ENCODE measurements around the gene DGCR8. TPM values are rescaled to one million over a fixed set of nuclear protein-coding genes. Genes with fewer than 3 reads are reported as not detected.

DGCR8 gene
- total and polyA plus RNA-seq, 2 donors from 2014 or later, result 12.2 to 40.1 TPM

GRCh38 chr22:20036084-20036482, 44.0 kb upstream of the DGCR8 start:
- intact Hi-C loops (cut with DNase I), result no loop called here
- H3K27ac ChIP-seq (ENCODE audit: low read depth in 2 of 2, low read length in 2 of 2), result no peak overlapping the region
- no peaks in the 10 kb centered on the region for H3K9me3 ChIP-seq (ENCODE audit: control insufficient read depth in 2 of 3, insufficient read depth in 1 of 3, low read length in 3 of 3)
- FAIRE-seq, result no peak
- H3K36me3 ChIP-seq (ENCODE audit: control insufficient read depth in 2 of 3, insufficient read depth in 3 of 3, low read length in 3 of 3), result peaks cover 0 to 8% (median 0%) of the 10 kb centered on the region in 3 donors
- DNase-seq, result peak in 3 of 5 donors; percentile 50 to 65 (median 55)
- peaks cover 0 to 14% (median 0%) of the 10 kb centered on the region in 3 donors for H3K4me1 ChIP-seq (ENCODE audit: control insufficient read depth in 2 of 3, insufficient read depth in 2 of 3, low read depth in 1 of 3, low read length in 3 of 3)
- H3K27me3 ChIP-seq (ENCODE audit: control insufficient read depth, insufficient read depth, low read length), result no peaks in the 10 kb centered on the region
- no peak overlapping the region for H3K4me3 ChIP-seq (ENCODE audit: low read length in 3 of 3)
- no peak overlapping the region for H3K9ac ChIP-seq (ENCODE audit: low read length in 3 of 3)
- no peak for TF ChIP-seq CTCF (IDR thresholded peaks at IDR 0.05; ENCODE audit: borderline replicate concordance, extremely low read depth, insufficient read depth)

GRCh38 chr22:20036535-20037392, 43.3 kb upstream of the DGCR8 start:
- Histone ChIP-seq H3K36me3 (ENCODE audit: control insufficient read depth in 2 of 3, insufficient read depth in 3 of 3, low read length in 3 of 3) (peaks cover 0 to 8% (median 2%) of the 10 kb centered on the region in 3 donors), H3K4me3 (ENCODE audit: low read length in 3 of 3) (no peak overlapping the region), H3K27me3 (ENCODE audit: control insufficient read depth, insufficient read depth, low read length) (no peaks in the 10 kb centered on the region), H3K27ac (ENCODE audit: low read depth in 2 of 2, low read length in 2 of 2) (no peak overlapping the region), H3K9ac (ENCODE audit: low read length in 3 of 3) (no peak overlapping the region), H3K4me1 (ENCODE audit: control insufficient read depth in 2 of 3, insufficient read depth in 2 of 3, low read depth in 1 of 3, low read length in 3 of 3) (peaks cover 0 to 14% (median 0%) of the 10 kb centered on the region in 3 donors), H3K9me3 (ENCODE audit: control insufficient read depth in 2 of 3, insufficient read depth in 1 of 3, low read length in 3 of 3) (no peaks in the 10 kb centered on the region)
- no peak for TF ChIP-seq CTCF (IDR thresholded peaks at IDR 0.05; ENCODE audit: borderline replicate concordance, extremely low read depth, insufficient read depth)
- DNase-seq (no peak), FAIRE-seq (no peak)
- intact Hi-C loops (cut with DNase I), result no loop called here

- Histone ChIP-seq H3K27ac (ENCODE audit: low read depth in 2 of 2, low read length in 2 of 2) (no peak overlapping the region), H3K9ac (ENCODE audit: low read length in 3 of 3) (no peak overlapping the region), H3K27me3 (ENCODE audit: control insufficient read depth, insufficient read depth, low read length) (no peaks in the 10 kb centered on the region), H3K36me3 (ENCODE audit: control insufficient read depth in 2 of 3, insufficient read depth in 3 of 3, low read length in 3 of 3) (peaks cover 0 to 8% (median 2%) of the 10 kb centered on the region in 3 donors), H3K4me1 (ENCODE audit: control insufficient read depth in 2 of 3, insufficient read depth in 2 of 3, low read depth in 1 of 3, low read length in 3 of 3) (peaks cover 0 to 11% (median 0%) of the 10 kb centered on the region in 3 donors), H3K9me3 (ENCODE audit: control insufficient read depth in 2 of 3, insufficient read depth in 1 of 3, low read length in 3 of 3) (no peaks in the 10 kb centered on the region), H3K4me3 (ENCODE audit: low read length in 3 of 3) (no peak overlapping the region)
- FAIRE-seq (no peak), DNase-seq (no peak)
- intact Hi-C loops (cut with DNase I), result no loop called here
- no peak for TF ChIP-seq CTCF (IDR thresholded peaks at IDR 0.05; ENCODE audit: borderline replicate concordance, extremely low read depth, insufficient read depth)
These were observed 42.6 kb upstream of the DGCR8 start for GRCh38 chr22:20037419-20037818.

Data from kidney (tissue), 14 donors.